ENCODE results near the gene CRLF1. TPM values are rescaled to one million over a fixed set of nuclear protein-coding genes. Genes with fewer than 3 reads are reported as not detected.
A peak's percentile ranks its signal among the peaks of the same experiment; 100 is the strongest.

The CRLF1 gene
- total and polyA plus RNA-seq, 2 donors (not counting 1 experiment from before 2014, with no cell fraction given): not detected

DNA sequence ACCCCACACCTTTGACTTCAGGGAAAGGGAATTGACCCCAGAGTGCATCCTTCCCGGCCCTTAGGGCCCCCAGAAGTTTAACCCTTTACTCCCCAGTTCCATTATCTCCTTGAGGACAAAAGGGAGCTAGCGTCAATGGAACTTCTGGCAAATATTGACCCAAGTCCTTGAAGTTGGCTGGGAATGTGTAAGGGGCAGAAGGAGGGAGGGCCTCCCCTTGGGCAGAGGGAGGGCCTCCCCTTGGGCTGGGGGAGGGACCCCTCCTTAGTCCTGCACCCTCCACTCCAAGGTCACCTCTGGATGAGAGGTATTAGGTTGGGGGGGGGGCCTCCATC, 3.1 kb upstream of the CRLF1 start:
- TF ChIP-seq, protein P1, sequence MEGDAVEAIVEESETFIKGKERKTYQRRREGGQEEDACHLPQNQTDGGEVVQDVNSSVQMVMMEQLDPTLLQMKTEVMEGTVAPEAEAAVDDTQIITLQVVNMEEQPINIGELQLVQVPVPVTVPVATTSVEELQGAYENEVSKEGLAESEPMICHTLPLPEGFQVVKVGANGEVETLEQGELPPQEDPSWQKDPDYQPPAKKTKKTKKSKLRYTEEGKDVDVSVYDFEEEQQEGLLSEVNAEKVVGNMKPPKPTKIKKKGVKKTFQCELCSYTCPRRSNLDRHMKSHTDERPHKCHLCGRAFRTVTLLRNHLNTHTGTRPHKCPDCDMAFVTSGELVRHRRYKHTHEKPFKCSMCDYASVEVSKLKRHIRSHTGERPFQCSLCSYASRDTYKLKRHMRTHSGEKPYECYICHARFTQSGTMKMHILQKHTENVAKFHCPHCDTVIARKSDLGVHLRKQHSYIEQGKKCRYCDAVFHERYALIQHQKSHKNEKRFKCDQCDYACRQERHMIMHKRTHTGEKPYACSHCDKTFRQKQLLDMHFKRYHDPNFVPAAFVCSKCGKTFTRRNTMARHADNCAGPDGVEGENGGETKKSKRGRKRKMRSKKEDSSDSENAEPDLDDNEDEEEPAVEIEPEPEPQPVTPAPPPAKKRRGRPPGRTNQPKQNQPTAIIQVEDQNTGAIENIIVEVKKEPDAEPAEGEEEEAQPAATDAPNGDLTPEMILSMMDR (IDR thresholded peaks at IDR 0.05): no peak
- TF ChIP-seq EZH2 (IDR thresholded peaks at IDR 0.05; ENCODE audit: borderline replicate concordance, insufficient read depth, low read depth, low read length, poor library complexity, severe bottlenecking): no peak
- CTCF ChIA-PET: no interaction called here
- intact Hi-C loops (cut with micrococcal nuclease): no loop called here
- no peak overlapping the region for H3K4me3 ChIP-seq (ENCODE audit: control extremely low read depth in 1 of 5, extremely low read depth in 1 of 5, insufficient read depth in 1 of 5, low read depth in 2 of 5, low read length in 4 of 5)
- H4K20me1 ChIP-seq (ENCODE audit: control insufficient read depth, insufficient read depth, low read length, poor library complexity, severe bottlenecking): no peaks in the 10 kb centered on the region
- H3K27me3 ChIP-seq (replicated peaks in 1 of 4; ENCODE audit: control extremely low read depth in 1 of 4, control insufficient read depth in 3 of 4, insufficient read depth in 4 of 4, low read length in 3 of 4): peaks cover 0 to 88% (median 67%) of the 10 kb centered on the region in 4 experiments
- Mint-ChIP-seq H3K27ac (no peak overlapping the region), H3K4me3 (no peak overlapping the region), H3K4me1 (peaks cover 42% of the 10 kb centered on the region), H3K9me3 (ENCODE audit: insufficient read depth) (no peaks in the 10 kb centered on the region), H3K27me3 (peaks cover 54% of the 10 kb centered on the region)
- H3K4me1 ChIP-seq (ENCODE audit: control insufficient read depth in 2 of 2, insufficient read depth in 2 of 2, low read length in 2 of 2): peaks cover 46 to 61% of the 10 kb centered on the region in 2 donors
- no peak overlapping the region for H3K4me2 ChIP-seq (replicated peaks; ENCODE audit: low read depth, low read length, poor library complexity, severe bottlenecking)
- no peaks in the 10 kb centered on the region for H3K36me3 ChIP-seq (replicated peaks in 1 of 2; ENCODE audit: control extremely low read depth in 1 of 2, control insufficient read depth in 1 of 2, extremely low read depth in 1 of 2, insufficient read depth in 2 of 2, low read length in 1 of 2)
- POLR2A ChIA-PET: no interaction called here
- no peak overlapping the region for H3K9ac ChIP-seq (ENCODE audit: low read length)
- H3K9me3 ChIP-seq (ENCODE audit: control extremely low read depth in 1 of 3, control insufficient read depth in 2 of 3, insufficient read depth in 1 of 3, low read length in 2 of 3): peaks cover 0 to 27% (median 0%) of the 10 kb centered on the region in 3 donors
- H3K27ac ChIP-seq (ENCODE audit: low read length in 2 of 2): no peak overlapping the region
- no peaks in the 10 kb centered on the region for H3K79me2 ChIP-seq (ENCODE audit: control insufficient read depth, insufficient read depth, low read length)
- H2AFZ ChIP-seq (ENCODE audit: insufficient read depth, low read depth, low read length, poor library complexity, severe bottlenecking): no peak overlapping the region
- WGBS (ENCODE audit: insufficient coverage): no CpG with 5 or more reads among the region's 2 CpGs
- ATAC-seq (ENCODE audit: low read depth): no peak
- DNase-seq: no peak

DNA sequence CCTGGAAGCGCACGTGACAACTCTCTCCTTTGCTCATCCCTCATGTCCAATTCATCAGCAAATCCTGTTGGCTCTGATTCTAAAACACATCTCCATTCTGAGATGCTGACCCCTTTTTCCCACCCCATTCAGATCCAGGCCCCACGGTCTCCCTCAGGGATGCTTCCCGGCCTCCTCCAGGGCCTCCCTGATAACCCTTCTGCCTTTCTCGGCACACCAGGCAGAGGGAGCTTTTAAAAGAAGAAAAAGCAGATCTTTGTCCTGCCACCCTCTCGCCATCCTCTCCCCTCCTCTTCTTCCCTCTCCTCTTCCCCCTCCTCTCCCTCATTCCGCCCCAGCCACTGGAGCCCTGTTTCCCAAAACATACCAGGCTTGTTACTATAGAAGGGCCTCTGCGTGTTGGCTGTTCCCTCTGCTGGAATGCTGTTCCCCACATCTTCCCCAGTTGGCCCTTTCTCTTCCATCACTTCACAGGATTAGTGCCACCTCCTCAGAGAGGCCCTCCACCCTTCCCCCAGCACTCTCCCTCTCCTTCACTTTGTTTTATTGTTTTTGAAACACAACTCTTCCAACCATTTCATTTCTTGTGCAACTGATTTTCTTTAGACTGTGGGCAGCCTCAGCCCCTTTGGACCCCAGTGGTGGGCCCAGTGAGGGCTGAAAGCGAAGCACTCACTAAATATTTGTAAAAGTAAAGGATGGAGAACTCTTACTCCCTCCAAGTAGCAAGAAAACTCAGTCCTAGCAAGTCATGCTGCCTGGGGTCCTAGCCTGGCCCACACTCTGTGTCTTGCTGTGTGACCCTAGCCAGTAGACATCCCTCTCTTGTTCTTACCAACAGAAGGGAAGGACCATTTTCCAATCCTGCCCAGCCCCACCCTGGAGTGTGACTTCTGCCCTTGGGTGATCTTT, 2.5 kb upstream of the CRLF1 start:
- 42% methylated on average over 8 of the region's 9 CpGs for WGBS (ENCODE audit: insufficient coverage)
- no peak overlapping the region for H3K9ac ChIP-seq (ENCODE audit: low read length)
- peaks cover 0 to 27% (median 0%) of the 10 kb centered on the region in 3 donors for H3K9me3 ChIP-seq (ENCODE audit: control extremely low read depth in 1 of 3, control insufficient read depth in 2 of 3, insufficient read depth in 1 of 3, low read length in 2 of 3)
- H3K27me3 ChIP-seq (replicated peaks in 1 of 4; ENCODE audit: control extremely low read depth in 1 of 4, control insufficient read depth in 3 of 4, insufficient read depth in 4 of 4, low read length in 3 of 4): peaks cover 0 to 88% (median 68%) of the 10 kb centered on the region in 4 experiments
- no peaks in the 10 kb centered on the region for H3K79me2 ChIP-seq (ENCODE audit: control insufficient read depth, insufficient read depth, low read length)
- H3K27ac ChIP-seq (ENCODE audit: low read length in 2 of 2): no peak overlapping the region
- Mint-ChIP-seq H3K27me3 (peaks cover 48% of the 10 kb centered on the region), H3K9me3 (ENCODE audit: insufficient read depth) (no peaks in the 10 kb centered on the region), H3K27ac (no peak overlapping the region), H3K4me1 (peaks cover 40% of the 10 kb centered on the region), H3K4me3 (peak overlapping the region; percentile 23)
- ChIA-PET POLR2A (no interaction called here), CTCF (no interaction called here)
- no peak for TF ChIP-seq EZH2 (IDR thresholded peaks at IDR 0.05; ENCODE audit: borderline replicate concordance, insufficient read depth, low read depth, low read length, poor library complexity, severe bottlenecking)
- TF ChIP-seq, protein P1 (IDR thresholded peaks at IDR 0.05): no peak
- H3K36me3 ChIP-seq (replicated peaks in 1 of 2; ENCODE audit: control extremely low read depth in 1 of 2, control insufficient read depth in 1 of 2, extremely low read depth in 1 of 2, insufficient read depth in 2 of 2, low read length in 1 of 2): no peaks in the 10 kb centered on the region
- ATAC-seq (ENCODE audit: low read depth) (no peak), DNase-seq (no peak)
- H4K20me1 ChIP-seq (ENCODE audit: control insufficient read depth, insufficient read depth, low read length, poor library complexity, severe bottlenecking): no peaks in the 10 kb centered on the region
- no peak overlapping the region for H2AFZ ChIP-seq (ENCODE audit: insufficient read depth, low read depth, low read length, poor library complexity, severe bottlenecking)
- intact Hi-C loops (cut with micrococcal nuclease): no loop called here
- peaks cover 51 to 62% of the 10 kb centered on the region in 2 donors for H3K4me1 ChIP-seq (ENCODE audit: control insufficient read depth in 2 of 2, insufficient read depth in 2 of 2, low read length in 2 of 2)
- no peak overlapping the region for H3K4me3 ChIP-seq (ENCODE audit: control extremely low read depth in 1 of 5, extremely low read depth in 1 of 5, insufficient read depth in 1 of 5, low read depth in 2 of 5, low read length in 4 of 5)
- H3K4me2 ChIP-seq (replicated peaks; ENCODE audit: low read depth, low read length, poor library complexity, severe bottlenecking): no peak overlapping the region

Data from B cell (primary cell).